RWPE2 (cell line): Measurements from ENCODE around the gene KDM4E.

Experiments
- ATAC-seq: fragments of 200-7000 bp; cut with Tn5 transposase; 3 replicates; pipeline ENCODE4 v1.9.1; 2021; ENCODE audit warnings: low read depth
- DNase-seq: peaks from one replicate; pipeline ENCODE4 v3.0.0-alpha.2; 2020; ENCODE audit warnings: low spot score
- H3K27ac ChIP-seq: fragments of 450-650 bp; 2 replicates; pipeline ENCODE4 v1.5.1; 2017; ENCODE audit warnings: mild to moderate bottlenecking; ENCODE audit not compliant: poor library complexity, severe bottlenecking
- H3K27me3 ChIP-seq: fragments of 250-450 bp; sonication (Bioruptor Pico); 2 replicates; pipeline ENCODE4 v1.5.1; 2021; ENCODE audit warnings: mild to moderate bottlenecking, moderate library complexity; ENCODE audit not compliant: insufficient read depth, poor library complexity, severe bottlenecking
- H3K36me3 ChIP-seq: fragments of 250-450 bp; sonication (Bioruptor Pico); 2 replicates; pipeline ENCODE4 v1.5.1; 2020; ENCODE audit warnings: low read depth, mild to moderate bottlenecking, moderate library complexity
- H3K4me1 ChIP-seq: fragments of 250-450 bp; sonication (Bioruptor Pico); 2 replicates; pipeline ENCODE4 v1.5.1; 2021; ENCODE audit warnings: mild to moderate bottlenecking, moderate library complexity; ENCODE audit not compliant: insufficient read depth, poor library complexity, severe bottlenecking
- H3K4me3 ChIP-seq: fragments of 250-450 bp; sonication (Bioruptor Pico); 2 replicates; pipeline ENCODE4 v1.5.1; 2021; ENCODE audit warnings: mild to moderate bottlenecking, moderate library complexity; ENCODE audit not compliant: severe bottlenecking
- H3K9me3 ChIP-seq: fragments of 250-450 bp; sonication (Bioruptor Pico); 2 replicates; pipeline ENCODE4 v1.5.1; 2021; ENCODE audit warnings: mild to moderate bottlenecking, moderate library complexity; ENCODE audit not compliant: severe bottlenecking
- CTCF ChIP-seq: fragments of 450-650 bp; IDR thresholded peaks from one replicate; pipeline ENCODE4 v1.5.1; 2017; ENCODE audit warnings: mild to moderate bottlenecking, moderate library complexity; ENCODE audit not compliant: poor library complexity, severe bottlenecking

Gene KDM4E

DNA sequence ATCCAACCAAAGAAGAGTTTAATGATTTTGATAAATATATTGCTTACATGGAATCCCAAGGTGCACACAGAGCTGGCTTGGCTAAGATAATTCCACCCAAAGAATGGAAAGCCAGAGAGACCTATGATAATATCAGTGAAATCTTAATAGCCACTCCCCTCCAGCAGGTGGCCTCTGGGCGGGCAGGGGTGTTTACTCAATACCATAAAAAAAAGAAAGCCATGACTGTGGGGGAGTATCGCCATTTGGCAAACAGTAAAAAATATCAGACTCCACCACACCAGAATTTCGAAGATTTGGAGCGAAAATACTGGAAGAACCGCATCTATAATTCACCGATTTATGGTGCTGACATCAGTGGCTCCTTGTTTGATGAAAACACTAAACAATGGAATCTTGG is 27.6 kb upstream of the KDM4E start:
- H3K36me3 ChIP-seq = no peaks in the 10 kb centered on the region
- no peaks in the 10 kb centered on the region for H3K27me3 ChIP-seq
- H3K27ac ChIP-seq = no peak overlapping the region
- H3K4me3 ChIP-seq = no peak overlapping the region
- DNase-seq (no peak), ATAC-seq (no peak)
- no peaks in the 10 kb centered on the region for H3K4me1 ChIP-seq
- no peak for TF ChIP-seq CTCF
- no peaks in the 10 kb centered on the region for H3K9me3 ChIP-seq

DNA sequence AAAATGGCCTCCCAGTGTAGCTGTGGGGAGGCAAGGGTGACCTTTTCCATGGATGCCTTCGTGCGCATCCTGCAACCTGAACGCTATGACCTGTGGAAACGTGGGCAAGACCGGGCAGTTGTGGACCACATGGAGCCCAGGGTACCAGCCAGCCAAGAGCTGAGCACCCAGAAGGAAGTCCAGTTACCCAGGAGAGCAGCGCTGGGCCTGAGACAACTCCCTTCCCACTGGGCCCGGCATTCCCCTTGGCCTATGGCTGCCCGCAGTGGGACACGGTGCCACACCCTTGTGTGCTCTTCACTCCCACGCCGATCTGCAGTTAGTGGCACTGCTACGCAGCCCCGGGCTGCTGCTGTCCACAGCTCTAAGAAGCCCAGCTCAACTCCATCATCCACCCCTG is 26.8 kb upstream of the KDM4E start:
- H3K36me3 ChIP-seq = no peaks in the 10 kb centered on the region
- no peaks in the 10 kb centered on the region for H3K9me3 ChIP-seq
- H3K4me3 ChIP-seq = no peak overlapping the region
- H3K4me1 ChIP-seq = no peaks in the 10 kb centered on the region
- DNase-seq = no peak
- no peak overlapping the region for H3K27ac ChIP-seq
- TF ChIP-seq CTCF = no peak
- no peaks in the 10 kb centered on the region for H3K27me3 ChIP-seq
- ATAC-seq = no peak

- TF ChIP-seq CTCF = no peak
- ATAC-seq (no peak), DNase-seq (no peak)
- no peaks in the 10 kb centered on the region for H3K9me3 ChIP-seq
- no peak overlapping the region for H3K27ac ChIP-seq
- no peaks in the 10 kb centered on the region for H3K36me3 ChIP-seq
- H3K4me3 ChIP-seq = no peak overlapping the region
- no peaks in the 10 kb centered on the region for H3K4me1 ChIP-seq
- no peaks in the 10 kb centered on the region for H3K27me3 ChIP-seq
These were observed 21.3 kb upstream of the KDM4E start for GRCh38 chr11:95003716-95004115.

DNA sequence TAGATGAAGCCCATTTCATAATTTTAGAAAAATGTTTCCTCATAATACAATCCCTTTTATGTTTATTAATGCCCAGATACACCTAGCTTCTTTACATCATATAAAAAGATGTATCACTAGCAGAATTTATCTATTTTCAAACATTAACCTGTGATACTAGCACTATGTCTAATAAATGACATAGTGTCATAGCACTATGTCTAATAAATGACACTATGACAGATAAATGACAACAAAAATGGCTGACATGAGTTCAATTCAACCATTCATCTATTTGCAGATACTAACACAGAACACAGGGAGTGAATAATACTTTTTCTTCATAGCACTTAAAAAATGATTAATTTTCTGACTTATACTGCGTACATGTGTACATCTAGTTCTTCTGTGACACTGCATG is 19.4 kb upstream of the KDM4E start:
- no peak for TF ChIP-seq CTCF
- H3K27me3 ChIP-seq = peaks cover 6% of the 10 kb centered on the region
- DNase-seq (no peak), ATAC-seq (no peak)
- H3K4me1 ChIP-seq = no peaks in the 10 kb centered on the region
- no peaks in the 10 kb centered on the region for H3K9me3 ChIP-seq
- H3K27ac ChIP-seq = no peak overlapping the region
- no peak overlapping the region for H3K4me3 ChIP-seq
- no peaks in the 10 kb centered on the region for H3K36me3 ChIP-seq

DNA sequence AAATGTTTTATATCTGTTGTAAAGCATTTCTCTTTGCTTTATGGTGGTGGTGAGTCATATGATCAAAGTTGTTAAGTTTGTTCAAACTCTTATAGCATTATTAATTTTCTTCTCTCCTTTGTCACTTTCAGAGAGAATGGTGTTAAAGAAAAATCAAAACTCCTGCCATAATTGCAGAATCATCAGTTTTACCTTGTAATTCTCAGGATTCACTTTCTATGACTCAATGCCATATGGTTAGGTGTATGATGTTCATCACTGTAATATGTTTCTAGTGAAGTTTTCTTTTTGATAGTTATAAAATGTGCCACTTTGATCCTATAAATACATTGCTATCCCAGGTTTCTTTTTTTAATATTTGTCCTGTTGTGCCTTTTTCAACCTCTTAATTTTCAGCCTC is 13.7 kb upstream of the KDM4E start:
- Histone ChIP-seq H3K27me3 (peaks cover 6% of the 10 kb centered on the region), H3K36me3 (no peaks in the 10 kb centered on the region), H3K27ac (no peak overlapping the region), H3K4me1 (no peaks in the 10 kb centered on the region), H3K4me3 (no peak overlapping the region), H3K9me3 (no peaks in the 10 kb centered on the region)
- ATAC-seq (no peak), DNase-seq (no peak)
- TF ChIP-seq CTCF = no peak
